Thyroid gland (tissue), 4 donors: Measurements from ENCODE around the gene LGALSL. TPM values are rescaled to one million over a fixed set of nuclear protein-coding genes. Genes with fewer than 3 reads are reported as not detected.

Experiments
- DNase-seq, 2 donors: peaks; one replicate each; pipeline ENCODE4 v3.0.0-alpha.2; 2019
- H3K27ac ChIP-seq, 3 donors: fragments of 200-600 bp; sonication (generic); 1 replicate in 2 of 3; 2 replicates in 1 of 3; pipeline ENCODE4 v1.5.1; 2016 to 2019; ENCODE audit warnings: mild to moderate bottlenecking in 1 of 3, moderate library complexity in 1 of 3
- H3K27me3 ChIP-seq: fragments of 200-600 bp; sonication (generic); one replicate; pipeline ENCODE4 v1.5.1; 2019
- H3K36me3 ChIP-seq, 2 donors: fragments of 200-600 bp; sonication (generic); one replicate each; pipeline ENCODE4 v1.5.1; 2016 to 2019
- H3K4me1 ChIP-seq, 2 donors: fragments of 200-600 bp; sonication (generic); one replicate each; pipeline ENCODE4 v1.5.1; 2017 to 2019
- H3K4me3 ChIP-seq, 3 donors: fragments of 200-600 bp; sonication (generic); replicated peaks in 1 of 3; 1 replicate in 2 of 3; 2 replicates in 1 of 3; pipeline ENCODE4 v1.5.1; 2016; ENCODE audit warnings: mild to moderate bottlenecking in 1 of 3
- H3K9me3 ChIP-seq: fragments of 200-600 bp; sonication (generic); one replicate; pipeline ENCODE4 v1.5.1; 2017
- CTCF ChIP-seq, 6 experiments: fragments of 200-600 bp in 3 of 6; fragments of 450-650 bp in 3 of 6; sonication (generic) in 3 of 6; IDR thresholded peaks; one replicate each; pipeline ENCODE4 v1.5.1; 2016 to 2019; ENCODE audit warnings: antibody characterized with exemption in 6 of 6, mild to moderate bottlenecking in 2 of 6, inconsistent platforms in 1 of 6, moderate library complexity in 1 of 6
- POLR2A ChIP-seq, 2 donors: fragments of 450-650 bp; IDR thresholded peaks; one replicate each; pipeline ENCODE4 v1.6.1; 2017; ENCODE audit warnings: antibody characterized with exemption in 2 of 2, mild to moderate bottlenecking in 2 of 2, moderate library complexity in 1 of 2
- WGBS, 2 donors: methylation state at CpG; one replicate each; pipeline ENCODE4 v1.1.5; 2017; 5-methylcytosine and 5-hydroxymethylcytosine counted together
- intact Hi-C: fragments of 100-400 bp; cut with DNase I; formaldehyde crosslinking; loops from one replicate; pipeline ENCODE4 v1.15.1; 2023
- total RNA-seq, 4 donors: library from RNA; depleted of rRNA; stranded (reverse); fragments of >200 nt; gene quantifications; one replicate each; pipeline ENCODE4 v1.2.3, GENCODE V29; 2016

Gene LGALSL
- total RNA-seq, 4 donors from 2014 or later: 8.1 to 13.0 (median 10.4) TPM

- TF ChIP-seq CTCF (IDR thresholded peaks at IDR 0.05) (no peak), POLR2A (IDR thresholded peaks at IDR 0.05) (no peak)
- Histone ChIP-seq H3K4me1 (peaks cover 0 to 12% of the 10 kb centered on the region in 2 donors), H3K9me3 (no peaks in the 10 kb centered on the region), H3K36me3 (no peaks in the 10 kb centered on the region), H3K27me3 (no peaks in the 10 kb centered on the region), H3K4me3 (no peak overlapping the region), H3K27ac (no peak overlapping the region)
- intact Hi-C loops: loop anchor here (2.0 kb wide), 1 partner anchor 155 kb away; no protein-coding TSS in a partner anchor
- 19 to 24% methylated on average over 8 of the region's 8 CpGs for WGBS, 2 donors
- peak; percentile 23 to 27 for DNase-seq
Observed at GRCh38 chr2:64485961-64486360, 32.0 kb downstream of the LGALSL start.

DNA sequence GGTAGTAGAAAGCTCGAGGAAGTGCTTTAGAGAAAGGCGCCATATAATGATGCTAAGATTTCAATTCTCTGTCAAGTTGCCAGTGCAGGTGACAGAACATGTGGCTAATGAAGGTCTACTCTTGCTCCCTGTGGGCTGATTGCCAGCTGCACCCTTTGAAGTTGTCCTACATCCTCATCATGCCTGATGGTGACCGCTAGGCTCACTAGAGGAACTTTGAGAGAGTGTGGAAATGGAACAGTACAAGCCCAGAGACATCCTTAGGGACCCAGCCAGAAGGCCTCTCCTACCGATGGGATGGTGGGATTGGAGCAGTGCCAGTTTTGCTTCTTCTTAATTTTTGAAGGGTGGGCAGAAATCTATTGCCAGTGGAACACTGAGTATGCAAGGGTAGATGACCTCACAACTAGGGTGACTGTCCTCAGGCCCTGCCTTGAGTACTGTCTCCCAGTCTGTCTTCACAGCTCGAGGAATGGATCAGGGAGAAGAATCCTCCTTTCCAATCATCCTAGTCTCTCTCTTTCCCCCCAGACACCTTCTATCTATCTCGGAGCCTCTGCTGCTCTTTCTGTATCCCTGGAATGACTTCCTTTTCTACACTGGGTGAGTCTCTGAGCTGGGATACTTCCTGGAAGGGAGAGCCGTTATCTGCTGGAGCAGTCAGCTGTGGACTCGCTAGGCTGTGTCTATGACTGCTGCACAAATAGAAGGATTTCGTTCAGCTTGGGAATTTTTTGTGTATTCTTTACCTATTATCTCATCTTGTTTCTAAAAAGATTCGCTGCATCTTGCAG, 33.5 kb downstream of the LGALSL start:
- Histone ChIP-seq H3K4me3 (no peak overlapping the region), H3K4me1 (peaks cover 0 to 12% of the 10 kb centered on the region in 2 donors), H3K36me3 (no peaks in the 10 kb centered on the region), H3K27me3 (no peaks in the 10 kb centered on the region), H3K27ac (no peak overlapping the region), H3K9me3 (no peaks in the 10 kb centered on the region)
- peak in 1 of 2 donors; percentile 5 for DNase-seq
- TF ChIP-seq POLR2A (IDR thresholded peaks at IDR 0.05): no peak
- TF ChIP-seq CTCF (IDR thresholded peaks at IDR 0.05): no peak
- intact Hi-C loops: loop anchor here (2.0 kb wide), 1 partner anchor 157 kb away; no protein-coding TSS in a partner anchor
- WGBS, 2 donors: 53 to 57% methylated on average over 10 of the region's 10 CpGs

GRCh38 chr2:64488050-64488974, 34.4 kb downstream of the LGALSL start:
- H3K4me3 ChIP-seq: no peak overlapping the region
- peaks cover 0 to 7% of the 10 kb centered on the region in 2 donors for H3K4me1 ChIP-seq
- no peaks in the 10 kb centered on the region for H3K9me3 ChIP-seq
- WGBS, 2 donors: 52 to 53% methylated on average over 20 of the region's 20 CpGs
- intact Hi-C loops: no loop called here
- H3K36me3 ChIP-seq: no peaks in the 10 kb centered on the region
- no peaks in the 10 kb centered on the region for H3K27me3 ChIP-seq
- TF ChIP-seq POLR2A (IDR thresholded peaks at IDR 0.05): no peak
- peak; percentile 73 to 97 (median 90) for TF ChIP-seq CTCF (IDR thresholded peaks at IDR 0.05)
- no peak overlapping the region for H3K27ac ChIP-seq
- peak; percentile 51 to 61 for DNase-seq

- Histone ChIP-seq H3K27me3 (no peaks in the 10 kb centered on the region), H3K9me3 (no peaks in the 10 kb centered on the region), H3K4me1 (peaks cover 0 to 7% of the 10 kb centered on the region in 2 donors), H3K4me3 (no peak overlapping the region), H3K36me3 (no peaks in the 10 kb centered on the region), H3K27ac (no peak overlapping the region)
- no peak for TF ChIP-seq POLR2A (IDR thresholded peaks at IDR 0.05)
- TF ChIP-seq CTCF (IDR thresholded peaks at IDR 0.05): no peak
- intact Hi-C loops: no loop called here
- DNase-seq: no peak
- WGBS, 2 donors: 68 to 83% methylated on average over 5 of the region's 5 CpGs
Observed at GRCh38 chr2:64489081-64489751, 35.3 kb downstream of the LGALSL start.
